SK-N-SH (cell line): ENCODE measurements around the gene ENPEP. TPM values are rescaled to one million over a fixed set of nuclear protein-coding genes. Genes with fewer than 3 reads are reported as not detected.
A peak's percentile ranks its signal among the peaks of the same experiment; 100 is the strongest.

ENCODE experiments used
- CTCF ChIA-PET: fragments of 300-600, 350-600 bp; formaldehyde crosslinking; extraction: SDS; loops from one replicate; lab custom pipeline; 2021; lab: Yijun Ruan, JAX
- POLR2A ChIA-PET: fragments of 350-600 bp; sonication (Branson Sonifier 250); formaldehyde crosslinking; extraction: SDS; loops from one replicate; lab custom pipeline; 2020; ENCODE audit warnings: antibody characterized with exemption, inconsistent platforms; lab: Yijun Ruan, JAX
- DNase-seq: peaks from one replicate; pipeline ENCODE4 v3.0.0; 2012
- H2AFZ ChIP-seq: fragments of 200-600 bp; sonication (generic); 2 replicates; pipeline ENCODE4 v1.8.1; 2016; ENCODE audit warnings: antibody characterized with exemption, mild to moderate bottlenecking, low read depth
- H3F3A ChIP-seq: fragments of 200-600 bp; sonication (generic); replicated peaks from 2 replicates; pipeline ENCODE3; 2016; ENCODE audit warnings: antibody characterized with exemption, mild to moderate bottlenecking; ENCODE audit not compliant: insufficient read depth
- H3K27ac ChIP-seq, 2 experiments: fragments of 200-500 bp in 1 of 2; fragments of 200-600 bp in 1 of 2; sonication (Bioruptor generic) in 1 of 2; sonication (generic), shearing (Covaris generic) in 1 of 2; 2 replicates each; pipeline versions ENCODE4 v1.5.1 to v1.6.1; 2014 to 2016; ENCODE audit warnings: low read depth in 2 of 2, inconsistent platforms in 1 of 2, low read length in 1 of 2, mild to moderate bottlenecking in 1 of 2, mixed read lengths in 1 of 2
- H3K27me3 ChIP-seq: fragments of 200-600 bp; sonication (generic), shearing (Covaris generic); 2 replicates; pipeline ENCODE4 v1.6.1; 2016; ENCODE audit warnings: mixed run types; ENCODE audit not compliant: insufficient read depth
- H3K36me3 ChIP-seq, 2 experiments: fragments of 200-500 bp in 1 of 2; fragments of 200-600 bp in 1 of 2; sonication (Bioruptor generic) in 1 of 2; sonication (generic) in 1 of 2; replicated peaks in 1 of 2; 2 replicates each; pipeline versions ENCODE3 to v1.5.1; 2014 to 2016; ENCODE audit warnings: low read length in 1 of 2, mild to moderate bottlenecking in 1 of 2; ENCODE audit not compliant: insufficient read depth in 2 of 2, control insufficient read depth in 1 of 2
- H3K4me1 ChIP-seq, 2 experiments: fragments of 200-500 bp in 1 of 2; fragments of 200-600 bp in 1 of 2; sonication (Bioruptor generic) in 1 of 2; sonication (generic), shearing (Covaris generic) in 1 of 2; 2 replicates each; pipeline versions ENCODE4 v1.5.1 to v1.6.1; 2014 to 2016; ENCODE audit warnings: low read depth in 1 of 2, low read length in 1 of 2, mixed run types in 1 of 2; ENCODE audit not compliant: insufficient read depth in 2 of 2, control insufficient read depth in 1 of 2
- H3K4me2 ChIP-seq: fragments of 200-600 bp; sonication (generic), shearing (Covaris generic); 2 replicates; pipeline ENCODE4 v1.6.1; 2017; ENCODE audit warnings: mixed run types
- H3K4me3 ChIP-seq, 2 experiments: fragments of 200-500 bp in 1 of 2; fragments of 200-600 bp in 1 of 2; sonication (Bioruptor generic) in 1 of 2; sonication (generic), shearing (Covaris generic) in 1 of 2; 2 replicates each; pipeline versions ENCODE4 v1.5.1 to v1.8.1; 2014 to 2016; ENCODE audit warnings: low read depth in 2 of 2, inconsistent platforms in 1 of 2, low read length in 1 of 2, mild to moderate bottlenecking in 1 of 2, mixed read lengths in 1 of 2, moderate library complexity in 1 of 2
- H3K79me2 ChIP-seq: fragments of 200-600 bp; sonication (generic); 2 replicates; pipeline ENCODE4 v1.8.1; 2017; ENCODE audit warnings: mild to moderate bottlenecking; ENCODE audit not compliant: insufficient read depth
- H3K9ac ChIP-seq: fragments of 200-600 bp; sonication (generic); 2 replicates; pipeline ENCODE4 v1.6.1; 2017; ENCODE audit warnings: mixed run types
- H3K9me2 ChIP-seq: fragments of 200-600 bp; sonication (generic); 2 replicates; pipeline ENCODE4 v1.6.1; 2017; ENCODE audit warnings: mixed run types
- H3K9me3 ChIP-seq: fragments of 200-600 bp; sonication (generic); 2 replicates; pipeline ENCODE4 v1.6.1; 2017; ENCODE audit warnings: mixed run types, mild to moderate bottlenecking, moderate library complexity
- H4K20me1 ChIP-seq: fragments of 200-600 bp; sonication (generic); 2 replicates; pipeline ENCODE4 v1.6.1; 2017; ENCODE audit warnings: mild to moderate bottlenecking, mixed run types; ENCODE audit not compliant: insufficient read depth
- CHD2 ChIP-seq: fragments of 150-350 bp; IDR thresholded peaks from 2 replicates; pipeline ENCODE4 v1.6.1; 2018; ENCODE audit warnings: low read length; ENCODE audit not compliant: partially characterized antibody
- CTCF ChIP-seq: fragments of 200-600 bp; sonication (generic); IDR thresholded peaks from 2 replicates; pipeline ENCODE4 v1.6.1; 2017; ENCODE audit warnings: antibody characterized with exemption, mild to moderate bottlenecking, moderate library complexity
- ELF1 ChIP-seq: IDR thresholded peaks from 2 replicates; pipeline ENCODE4 v1.4.0; 2012
- FOSL2 ChIP-seq: IDR thresholded peaks from 2 replicates; pipeline ENCODE4 v1.4.0; 2012; ENCODE audit warnings: low read depth, mild to moderate bottlenecking, moderate library complexity, borderline replicate concordance
- FOXJ3 ChIP-seq: sonication (generic); formaldehyde crosslinking; IDR thresholded peaks from 2 replicates; pipeline ENCODE4 v1.5.1; 2020; ENCODE audit warnings: mild to moderate bottlenecking, missing genetic modification reagents
- GABPA ChIP-seq: IDR thresholded peaks from 2 replicates; pipeline ENCODE4 v1.4.0; 2012; ENCODE audit warnings: low read depth, mild to moderate bottlenecking
- GATA2 ChIP-seq: sonication (generic); formaldehyde crosslinking; IDR thresholded peaks from 2 replicates; pipeline ENCODE4 v1.5.0; 2020; ENCODE audit warnings: mild to moderate bottlenecking, missing genetic modification reagents
- JUND ChIP-seq: IDR thresholded peaks from 2 replicates; pipeline ENCODE4 v1.4.0; 2012
- POLR2AphosphoS5 ChIP-seq: IDR thresholded peaks from 2 replicates; pipeline ENCODE4 v1.6.1; 2012; ENCODE audit warnings: low read depth, low read length
- RCOR1 ChIP-seq: fragments of 150-350 bp; IDR thresholded peaks from 2 replicates; pipeline ENCODE4 v1.6.1; 2017; ENCODE audit warnings: antibody characterized with exemption, low read length
- RFX5 ChIP-seq: IDR thresholded peaks from 2 replicates; pipeline ENCODE4 v1.6.1; 2012; ENCODE audit warnings: mild to moderate bottlenecking, improper control_type of control experiment, low read length
- SIN3A ChIP-seq: IDR thresholded peaks from 2 replicates; pipeline ENCODE4 v1.6.1; 2012; ENCODE audit warnings: low read depth, mild to moderate bottlenecking, low read length, moderate library complexity, borderline replicate concordance
- SMC3 ChIP-seq: IDR thresholded peaks from 2 replicates; pipeline ENCODE4 v1.6.1; 2012; ENCODE audit warnings: low read depth, low read length, improper control_type of control experiment
- TCF12 ChIP-seq: IDR thresholded peaks from 2 replicates; pipeline ENCODE4 v1.4.0; 2012
- TEAD4 ChIP-seq: IDR thresholded peaks from 2 replicates; pipeline ENCODE4 v1.4.0; 2012; ENCODE audit warnings: mild to moderate bottlenecking, borderline replicate concordance; ENCODE audit not compliant: insufficient read depth
- whole genome bisulfite sequencing: methylation state at CpG from one replicate; pipeline ENCODE4 v1.1.6; 2017; ENCODE audit warnings: low lambda C conversion rate; 5-methylcytosine and 5-hydroxymethylcytosine counted together
- polyA plus RNA-seq, 3 experiments: library from polyadenylated mRNA; depleted of rRNA; stranded (reverse); fragments of >200 nt; gene quantifications; 2 replicates each; pipeline ENCODE4 v1.2.3, GENCODE V29; 2012
- TF ChIP-seq, protein P1 (sequence below): IDR thresholded peaks from 2 replicates; pipeline ENCODE4 v1.4.0; 2012; ENCODE audit warnings: low read depth
- TF ChIP-seq, protein P2 (sequence below): IDR thresholded peaks from 2 replicates; pipeline ENCODE4 v1.4.0; 2012; ENCODE audit warnings: low read depth, borderline replicate concordance
- TF ChIP-seq, protein P3 (sequence below): IDR thresholded peaks from 2 replicates; pipeline ENCODE4; 2012
- TF ChIP-seq, protein P4 (sequence below): fragments of 150-350 bp; IDR thresholded peaks from 2 replicates; pipeline ENCODE4 v1.6.1; 2017; ENCODE audit warnings: antibody characterized with exemption, low read length, low read depth, borderline replicate concordance

ENPEP gene
- polyA plus RNA-seq, 1 of the 3 experiments (the other 2 are of a cell fraction), result 0.16 TPM

GRCh38 chr4:110454441-110454840 is 21.5 kb upstream of the ENPEP start:
- no peak overlapping the region for H3K4me2 ChIP-seq
- no peaks in the 10 kb centered on the region for H3K9me2 ChIP-seq
- H2AFZ ChIP-seq, result peak overlapping the region; percentile 0; the same call in 1 of the 2 replicates
- H3K9ac ChIP-seq, result no peak overlapping the region
- H3K79me2 ChIP-seq, result no peaks in the 10 kb centered on the region
- no peak overlapping the region for H3K4me3 ChIP-seq
- no peak for DNase-seq
- POLR2A ChIA-PET, result no interaction called here
- no peaks in the 10 kb centered on the region for H3F3A ChIP-seq
- H3K9me3 ChIP-seq, result no peaks in the 10 kb centered on the region
- WGBS, result 5% methylated on average over 2 of the region's 2 CpGs
- TF ChIP-seq TEAD4 (no peak), SMC3 (no peak), FOXJ3 (CRISPR knock-in tag) (no peak), RFX5 (no peak), GABPA (no peak), JUND (no peak), SIN3A (no peak), CHD2 (no peak), FOSL2 (no peak), GATA2 (CRISPR knock-in tag) (no peak), TCF12 (no peak), ELF1 (no peak), RCOR1 (no peak)
- TF ChIP-seq, protein P1, sequence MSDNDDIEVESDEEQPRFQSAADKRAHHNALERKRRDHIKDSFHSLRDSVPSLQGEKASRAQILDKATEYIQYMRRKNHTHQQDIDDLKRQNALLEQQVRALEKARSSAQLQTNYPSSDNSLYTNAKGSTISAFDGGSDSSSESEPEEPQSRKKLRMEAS, result no peak
- TF ChIP-seq, protein P2, sequence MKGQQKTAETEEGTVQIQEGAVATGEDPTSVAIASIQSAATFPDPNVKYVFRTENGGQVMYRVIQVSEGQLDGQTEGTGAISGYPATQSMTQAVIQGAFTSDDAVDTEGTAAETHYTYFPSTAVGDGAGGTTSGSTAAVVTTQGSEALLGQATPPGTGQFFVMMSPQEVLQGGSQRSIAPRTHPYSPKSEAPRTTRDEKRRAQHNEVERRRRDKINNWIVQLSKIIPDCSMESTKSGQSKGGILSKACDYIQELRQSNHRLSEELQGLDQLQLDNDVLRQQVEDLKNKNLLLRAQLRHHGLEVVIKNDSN, result no peak
- CTCF ChIA-PET, result no interaction called here
- no peaks in the 10 kb centered on the region for H3K4me1 ChIP-seq
- no peak overlapping the region for H3K27ac ChIP-seq
- no peaks in the 10 kb centered on the region for H3K36me3 ChIP-seq
- no peaks in the 10 kb centered on the region for H4K20me1 ChIP-seq
- H3K27me3 ChIP-seq, result no peaks in the 10 kb centered on the region

- Histone ChIP-seq H3K79me2 (no peaks in the 10 kb centered on the region), H4K20me1 (no peaks in the 10 kb centered on the region), H3K4me1 (no peaks in the 10 kb centered on the region), H3K9me3 (no peaks in the 10 kb centered on the region), H3K36me3 (no peaks in the 10 kb centered on the region), H3K9ac (no peak overlapping the region), H3K27ac (no peak overlapping the region), H3F3A (no peaks in the 10 kb centered on the region), H3K4me2 (no peak overlapping the region), H3K27me3 (no peaks in the 10 kb centered on the region)
- POLR2A ChIA-PET, result no interaction called here
- CTCF ChIA-PET, result no interaction called here
- WGBS, result 11% methylated on average over 4 of the region's 4 CpGs
- TF ChIP-seq CTCF (no peak), RFX5 (no peak), POLR2AphosphoS5 (no peak), TEAD4 (no peak)
- TF ChIP-seq, protein P2, result no peak
- TF ChIP-seq, protein P3, sequence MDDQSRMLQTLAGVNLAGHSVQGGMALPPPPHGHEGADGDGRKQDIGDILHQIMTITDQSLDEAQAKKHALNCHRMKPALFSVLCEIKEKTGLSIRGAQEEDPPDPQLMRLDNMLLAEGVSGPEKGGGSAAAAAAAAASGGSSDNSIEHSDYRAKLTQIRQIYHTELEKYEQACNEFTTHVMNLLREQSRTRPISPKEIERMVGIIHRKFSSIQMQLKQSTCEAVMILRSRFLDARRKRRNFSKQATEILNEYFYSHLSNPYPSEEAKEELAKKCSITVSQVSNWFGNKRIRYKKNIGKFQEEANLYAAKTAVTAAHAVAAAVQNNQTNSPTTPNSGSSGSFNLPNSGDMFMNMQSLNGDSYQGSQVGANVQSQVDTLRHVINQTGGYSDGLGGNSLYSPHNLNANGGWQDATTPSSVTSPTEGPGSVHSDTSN, result no peak
- TF ChIP-seq, protein P4, sequence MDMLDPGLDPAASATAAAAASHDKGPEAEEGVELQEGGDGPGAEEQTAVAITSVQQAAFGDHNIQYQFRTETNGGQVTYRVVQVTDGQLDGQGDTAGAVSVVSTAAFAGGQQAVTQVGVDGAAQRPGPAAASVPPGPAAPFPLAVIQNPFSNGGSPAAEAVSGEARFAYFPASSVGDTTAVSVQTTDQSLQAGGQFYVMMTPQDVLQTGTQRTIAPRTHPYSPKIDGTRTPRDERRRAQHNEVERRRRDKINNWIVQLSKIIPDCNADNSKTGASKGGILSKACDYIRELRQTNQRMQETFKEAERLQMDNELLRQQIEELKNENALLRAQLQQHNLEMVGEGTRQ, result no peak
- TF ChIP-seq, all 33 proteins: peak for 0
- H3K9me2 ChIP-seq, result no peaks in the 10 kb centered on the region
- no peak for DNase-seq
- H2AFZ ChIP-seq, result no peak overlapping the region
- no peak overlapping the region for H3K4me3 ChIP-seq
These were observed 17.3 kb upstream of the ENPEP start for GRCh38 chr4:110458494-110459266.
